ENCODE results near the gene ZNF598. TPM values are rescaled to one million over a fixed set of nuclear protein-coding genes. Genes with fewer than 3 reads are reported as not detected.
A peak's percentile ranks its signal among the peaks of the same experiment; 100 is the strongest.

Gene ZNF598
- total and polyA plus RNA-seq, 10 of the 15 experiments (the other 5 are each of a cell fraction or from before 2014, with no cell fraction given), result 0.08 to 74.0 (median 14.4) TPM

DNA sequence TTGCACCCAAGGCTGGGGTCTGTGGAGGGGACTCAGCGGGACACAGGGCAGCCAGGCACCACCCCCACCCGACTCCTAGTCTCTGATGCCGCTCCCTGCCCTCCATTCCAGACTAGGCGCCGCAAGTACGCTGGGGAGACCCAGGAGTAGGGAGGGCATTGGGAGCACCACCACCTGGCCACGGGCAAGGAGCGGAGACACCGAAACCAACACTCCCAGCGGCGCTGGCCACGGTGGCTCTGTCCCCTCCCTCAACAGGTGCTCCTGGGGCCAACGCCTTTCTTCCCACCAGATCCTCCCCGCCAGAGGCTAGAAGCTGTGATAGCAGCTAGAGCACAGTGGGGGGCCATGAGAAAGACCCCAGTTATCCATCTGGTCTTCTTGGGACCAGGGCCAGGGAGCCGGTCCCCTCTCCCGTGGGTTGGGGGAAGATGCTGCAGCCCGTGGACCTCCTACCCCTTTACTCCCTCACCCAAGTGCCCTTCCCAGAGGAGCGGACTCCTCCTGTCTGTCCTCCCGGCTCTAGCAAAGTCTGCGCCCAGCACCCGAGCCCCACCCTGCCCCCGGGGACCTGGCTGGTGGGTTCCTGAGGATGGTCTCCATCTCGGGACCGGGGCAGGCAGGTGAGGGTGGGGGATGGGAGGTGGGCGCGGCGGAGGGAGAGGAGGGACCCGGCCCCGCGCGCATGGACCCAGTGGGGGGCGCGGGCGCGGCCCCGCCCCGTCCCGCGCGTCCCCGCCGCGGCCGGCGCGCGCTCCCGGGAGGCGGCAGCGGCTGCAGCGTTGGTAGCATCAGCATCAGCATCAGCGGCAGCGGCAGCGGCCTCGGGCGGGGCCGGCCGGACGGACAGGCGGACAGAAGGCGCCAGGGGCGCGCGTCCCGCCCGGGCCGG lies 20.2 kb downstream of the ZNF598 start, which contains the start of gene SYNGR3:
Gene SYNGR3, plus strand, starts transcription at position 762 of the 892 bp plus-strand sequence. CDS start 133 bp downstream, outside the sequence.
- FAIRE-seq (no peak), DNase-seq (ENCODE audit: low read depth, low spot score) (no peak), ATAC-seq (peak; percentile 2; the same call in 1 of the 3 replicates)
- TF ChIP-seq TAF1 (IDR thresholded peaks at IDR 0.05; ENCODE audit: borderline replicate concordance, low read depth, low read length) (no peak), POLR2A (IDR thresholded peaks at IDR 0.05; ENCODE audit: low read depth, low read length) (peak; percentile 13; the same call in 1 of the 2 replicates)
- intact Hi-C loops (cut with micrococcal nuclease; ENCODE audit: unreplicated experiment) (no loop called here), in situ Hi-C loops (cut with MboI) (no loop called here)
- 15% methylated on average over 57 of the region's 67 CpGs for WGBS (ENCODE audit: insufficient coverage, insufficient replicate concordance, low lambda C conversion rate, missing lambda C conversion rate)
- POLR2A ChIA-PET, result interaction anchor here (1.9 to 2.9 kb wide), 2 partner anchors 28 to 48 kb away, joined by 6 to 13 read pairs; no protein-coding TSS in a partner anchor
- H2AFZ ChIP-seq (ENCODE audit: control insufficient read depth, low read depth, low read length), result peak within 1 kb of the TSS; percentile 13
- peak within 1 kb of the TSS; percentile 39; the same call in 1 of the 2 replicates for H3K27ac ChIP-seq (ENCODE audit: control insufficient read depth, insufficient read depth)
- H3K4me1 ChIP-seq (ENCODE audit: control insufficient read depth, insufficient read depth, low read length), result peaks cover 42% of the 10 kb centered on the region
- H3K36me3 ChIP-seq (ENCODE audit: control insufficient read depth in 2 of 2, insufficient read depth in 2 of 2, low read length in 1 of 2), result peaks cover 5 to 6% of the 10 kb centered on the region in 2 experiments; a peak in 3 of 4 replicates
- SMC1A ChIA-PET (ENCODE audit: uncharacterized antibody, unreplicated experiment), result no interaction called here
- H3K27me3 ChIP-seq (replicated peaks in 1 of 2; ENCODE audit: control insufficient read depth in 2 of 2, insufficient read depth in 2 of 2, low read length in 1 of 2), result no peaks in the 10 kb centered on the region
- H3K4me3 ChIP-seq, result peak within 1 kb of the TSS; percentile 65
- peak within 1 kb of the TSS; percentile 27 for H3K9ac ChIP-seq (ENCODE audit: control insufficient read depth, insufficient read depth, low read length)
- CTCF ChIA-PET, result interaction anchor here (1.0 kb wide), 1 partner anchor 14 kb away, joined by 3 read pairs; no protein-coding TSS in a partner anchor
- H3K9me3 ChIP-seq (replicated peaks; ENCODE audit: control insufficient read depth, insufficient read depth, low read length), result peaks cover 1% of the 10 kb centered on the region; the same call in 1 of the 3 replicates
- BruUV-seq (replicated peaks), result no TSS peak
- peak within 1 kb of the TSS; percentile 98 for H3K4me2 ChIP-seq (ENCODE audit: control insufficient read depth, insufficient read depth)
- no peaks in the 10 kb centered on the region; the same call in none of the 2 replicates for H3K79me2 ChIP-seq (ENCODE audit: control insufficient read depth, insufficient read depth, low read length)
- no peaks in the 10 kb centered on the region for H4K20me1 ChIP-seq (ENCODE audit: control insufficient read depth, insufficient read depth)
- RAD21 ChIA-PET (ENCODE audit: unreplicated experiment), result no interaction called here

DNA sequence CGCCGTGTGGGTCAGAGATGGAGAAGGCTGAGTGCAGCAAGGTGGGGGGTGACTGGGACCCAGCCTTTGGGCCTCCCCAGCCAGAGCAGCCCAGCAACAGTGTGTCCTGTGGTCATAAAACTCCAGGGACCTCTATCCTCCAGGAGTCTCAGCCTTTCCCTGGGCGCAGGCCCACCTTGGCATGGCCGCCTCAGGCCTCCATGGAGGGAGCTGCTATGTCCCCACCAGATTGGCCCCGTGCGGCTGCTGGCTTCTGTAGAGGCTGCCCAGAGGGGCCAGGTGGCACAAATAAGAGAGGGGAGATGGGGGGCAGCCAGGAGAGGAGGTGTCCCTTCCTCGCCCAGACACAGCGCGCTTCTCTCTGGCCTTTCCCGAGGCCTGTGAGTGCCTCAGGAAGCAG lies 22.4 kb downstream of the ZNF598 start:
- H3K4me1 ChIP-seq (ENCODE audit: control insufficient read depth, insufficient read depth, low read length), result peaks cover 31% of the 10 kb centered on the region
- H4K20me1 ChIP-seq (ENCODE audit: control insufficient read depth, insufficient read depth), result no peaks in the 10 kb centered on the region
- H3K79me2 ChIP-seq (ENCODE audit: control insufficient read depth, insufficient read depth, low read length), result no peaks in the 10 kb centered on the region; the same call in none of the 2 replicates
- no peaks in the 10 kb centered on the region for H3K9me3 ChIP-seq (replicated peaks; ENCODE audit: control insufficient read depth, insufficient read depth, low read length)
- SMC1A ChIA-PET (ENCODE audit: uncharacterized antibody, unreplicated experiment), result no interaction called here
- H3K4me3 ChIP-seq, result no peak overlapping the region
- H3K4me2 ChIP-seq (ENCODE audit: control insufficient read depth, insufficient read depth), result no peak overlapping the region
- POLR2A ChIA-PET, result interaction anchor here (1.9 to 2.6 kb wide), 2 partner anchors 22 to 46 kb away, joined by 6 to 9 read pairs; partner anchors contain the start of gene RPS2
- BruUV-seq (replicated peaks), result no TSS peak
- RAD21 ChIA-PET (ENCODE audit: unreplicated experiment), result no interaction called here
- no peak overlapping the region for H3K9ac ChIP-seq (ENCODE audit: control insufficient read depth, insufficient read depth, low read length)
- no peak for TF ChIP-seq RBBP5 (conservative IDR thresholded peaks at IDR 0.05)
- TF ChIP-seq, protein P1, sequence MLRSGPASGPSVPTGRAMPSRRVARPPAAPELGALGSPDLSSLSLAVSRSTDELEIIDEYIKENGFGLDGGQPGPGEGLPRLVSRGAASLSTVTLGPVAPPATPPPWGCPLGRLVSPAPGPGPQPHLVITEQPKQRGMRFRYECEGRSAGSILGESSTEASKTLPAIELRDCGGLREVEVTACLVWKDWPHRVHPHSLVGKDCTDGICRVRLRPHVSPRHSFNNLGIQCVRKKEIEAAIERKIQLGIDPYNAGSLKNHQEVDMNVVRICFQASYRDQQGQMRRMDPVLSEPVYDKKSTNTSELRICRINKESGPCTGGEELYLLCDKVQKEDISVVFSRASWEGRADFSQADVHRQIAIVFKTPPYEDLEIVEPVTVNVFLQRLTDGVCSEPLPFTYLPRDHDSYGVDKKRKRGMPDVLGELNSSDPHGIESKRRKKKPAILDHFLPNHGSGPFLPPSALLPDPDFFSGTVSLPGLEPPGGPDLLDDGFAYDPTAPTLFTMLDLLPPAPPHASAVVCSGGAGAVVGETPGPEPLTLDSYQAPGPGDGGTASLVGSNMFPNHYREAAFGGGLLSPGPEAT (IDR thresholded peaks at IDR 0.05; ENCODE audit: low read depth), result no peak
- TF ChIP-seq EED (IDR thresholded peaks at IDR 0.05; ENCODE audit: low read depth), result no peak
- no peak for TF ChIP-seq SUPT20H (IDR thresholded peaks at IDR 0.05; ENCODE audit: borderline replicate concordance, control insufficient read depth, low read depth, low read length)
- no peak for TF ChIP-seq SRF (IDR thresholded peaks at IDR 0.05; ENCODE audit: low read depth in 2 of 2, low read length in 2 of 2)
- TF ChIP-seq, protein P2, sequence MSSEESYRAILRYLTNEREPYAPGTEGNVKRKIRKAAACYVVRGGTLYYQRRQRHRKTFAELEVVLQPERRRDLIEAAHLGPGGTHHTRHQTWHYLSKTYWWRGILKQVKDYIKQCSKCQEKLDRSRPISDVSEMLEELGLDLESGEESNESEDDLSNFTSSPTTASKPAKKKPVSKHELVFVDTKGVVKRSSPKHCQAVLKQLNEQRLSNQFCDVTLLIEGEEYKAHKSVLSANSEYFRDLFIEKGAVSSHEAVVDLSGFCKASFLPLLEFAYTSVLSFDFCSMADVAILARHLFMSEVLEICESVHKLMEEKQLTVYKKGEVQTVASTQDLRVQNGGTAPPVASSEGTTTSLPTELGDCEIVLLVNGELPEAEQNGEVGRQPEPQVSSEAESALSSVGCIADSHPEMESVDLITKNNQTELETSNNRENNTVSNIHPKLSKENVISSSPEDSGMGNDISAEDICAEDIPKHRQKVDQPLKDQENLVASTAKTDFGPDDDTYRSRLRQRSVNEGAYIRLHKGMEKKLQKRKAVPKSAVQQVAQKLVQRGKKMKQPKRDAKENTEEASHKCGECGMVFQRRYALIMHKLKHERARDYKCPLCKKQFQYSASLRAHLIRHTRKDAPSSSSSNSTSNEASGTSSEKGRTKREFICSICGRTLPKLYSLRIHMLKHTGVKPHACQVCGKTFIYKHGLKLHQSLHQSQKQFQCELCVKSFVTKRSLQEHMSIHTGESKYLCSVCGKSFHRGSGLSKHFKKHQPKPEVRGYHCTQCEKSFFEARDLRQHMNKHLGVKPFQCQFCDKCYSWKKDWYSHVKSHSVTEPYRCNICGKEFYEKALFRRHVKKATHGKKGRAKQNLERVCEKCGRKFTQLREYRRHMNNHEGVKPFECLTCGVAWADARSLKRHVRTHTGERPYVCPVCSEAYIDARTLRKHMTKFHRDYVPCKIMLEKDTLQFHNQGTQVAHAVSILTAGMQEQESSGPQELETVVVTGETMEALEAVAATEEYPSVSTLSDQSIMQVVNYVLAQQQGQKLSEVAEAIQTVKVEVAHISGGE (CRISPR knock-in tag; IDR thresholded peaks at IDR 0.05), result no peak
- H3K27ac ChIP-seq (ENCODE audit: control insufficient read depth, insufficient read depth), result no peak overlapping the region
- ATAC-seq (no peak), FAIRE-seq (no peak), DNase-seq (ENCODE audit: low read depth, low spot score) (no peak)
- H3K27me3 ChIP-seq (replicated peaks in 1 of 2; ENCODE audit: control insufficient read depth in 2 of 2, insufficient read depth in 2 of 2, low read length in 1 of 2), result 0 out of 4 replicates have a peak, but pooled peaks cover 0 to 3% of the 10 kb centered on the region in 2 experiments
- WGBS (ENCODE audit: insufficient coverage, insufficient replicate concordance, low lambda C conversion rate, missing lambda C conversion rate), result 96% methylated on average over 10 of the region's 10 CpGs
- intact Hi-C loops (cut with micrococcal nuclease; ENCODE audit: unreplicated experiment), result no loop called here
- in situ Hi-C loops (cut with MboI), result no loop called here
- no peak overlapping the region for H2AFZ ChIP-seq (ENCODE audit: control insufficient read depth, low read depth, low read length)
- peaks cover 5 to 6% of the 10 kb centered on the region in 2 experiments; a peak in 3 of 4 replicates for H3K36me3 ChIP-seq (ENCODE audit: control insufficient read depth in 2 of 2, insufficient read depth in 2 of 2, low read length in 1 of 2)
- CTCF ChIA-PET, result interaction anchor here (1.6 kb wide), 1 partner anchor 17 kb away, joined by 4 read pairs; no protein-coding TSS in a partner anchor
